ENCODE results near the gene ZNF662.
"Not testable (repeated sequence)": the region's sequence is repeated elsewhere in the genome, so short reads cannot be mapped to it uniquely, and the experiment has no call there.

Gene ZNF662

DNA sequence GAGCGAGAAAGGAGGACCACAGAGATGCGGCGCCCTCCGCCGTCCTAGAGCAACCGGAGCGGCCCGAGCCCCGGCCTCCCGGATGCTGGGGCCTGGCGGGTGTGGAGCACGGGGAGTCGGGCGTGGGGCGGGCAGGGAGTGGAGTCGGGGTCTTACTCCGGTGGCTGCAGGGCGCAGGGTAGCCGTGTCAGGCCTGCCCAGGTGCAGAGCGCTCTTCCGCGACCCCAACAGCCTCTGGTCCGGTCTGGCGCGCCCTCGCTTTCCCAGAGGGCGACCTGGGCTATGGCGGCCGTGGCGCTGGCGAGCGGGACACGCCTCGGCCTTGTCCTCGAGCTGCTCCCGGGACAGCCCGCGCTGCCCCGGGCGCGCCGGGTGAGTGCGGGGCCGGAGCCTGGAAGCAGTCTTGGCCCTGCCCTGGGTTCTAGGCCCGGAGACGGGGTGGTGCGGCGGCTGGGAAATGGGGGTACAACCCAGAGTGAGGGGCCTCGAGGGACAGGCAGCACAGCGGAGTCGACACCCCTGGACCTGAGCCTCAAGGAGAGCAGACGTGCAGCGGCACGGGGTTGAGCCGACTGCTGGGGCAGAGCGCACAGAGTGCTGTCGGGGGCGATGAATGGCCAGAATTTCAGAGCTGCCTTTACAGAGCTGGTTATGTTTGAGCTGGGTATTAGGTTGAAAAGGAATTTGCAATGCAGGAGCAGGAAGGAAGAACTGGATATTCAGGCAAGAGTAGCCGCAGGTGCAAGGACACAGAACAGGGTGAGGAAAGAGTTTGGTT, at the start of gene ZNF662:
TSS of gene ZNF662 (plus strand) at position 73 of the 778 bp plus-strand sequence. CDS start 1,973 bp downstream, outside the sequence.
- peak in 1 of 2 donors; percentile 13 for DNase-seq (ENCODE audit: low read depth in 2 of 2)

DNA sequence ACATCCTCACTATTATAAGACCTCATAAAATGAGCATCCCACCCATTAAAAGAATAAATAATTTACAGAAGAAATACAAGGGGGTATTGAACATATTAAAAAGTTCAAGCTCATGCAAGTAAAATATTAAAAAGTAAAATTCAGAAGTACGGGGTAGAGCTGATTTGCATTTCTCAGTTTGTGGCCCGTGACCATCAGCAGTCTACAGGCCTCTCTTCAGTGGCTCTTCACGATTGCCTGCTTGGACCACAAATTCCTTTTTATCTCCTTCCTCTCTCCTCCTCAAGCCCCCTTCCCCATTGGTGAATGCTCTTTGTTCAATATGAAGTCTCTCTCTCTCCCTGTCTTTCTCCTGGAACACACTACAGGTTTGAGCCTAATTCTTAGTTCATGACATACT, 49.4 kb upstream of the ZNF662 start:
- DNase-seq (ENCODE audit: low read depth in 2 of 2), result no peak

DNA sequence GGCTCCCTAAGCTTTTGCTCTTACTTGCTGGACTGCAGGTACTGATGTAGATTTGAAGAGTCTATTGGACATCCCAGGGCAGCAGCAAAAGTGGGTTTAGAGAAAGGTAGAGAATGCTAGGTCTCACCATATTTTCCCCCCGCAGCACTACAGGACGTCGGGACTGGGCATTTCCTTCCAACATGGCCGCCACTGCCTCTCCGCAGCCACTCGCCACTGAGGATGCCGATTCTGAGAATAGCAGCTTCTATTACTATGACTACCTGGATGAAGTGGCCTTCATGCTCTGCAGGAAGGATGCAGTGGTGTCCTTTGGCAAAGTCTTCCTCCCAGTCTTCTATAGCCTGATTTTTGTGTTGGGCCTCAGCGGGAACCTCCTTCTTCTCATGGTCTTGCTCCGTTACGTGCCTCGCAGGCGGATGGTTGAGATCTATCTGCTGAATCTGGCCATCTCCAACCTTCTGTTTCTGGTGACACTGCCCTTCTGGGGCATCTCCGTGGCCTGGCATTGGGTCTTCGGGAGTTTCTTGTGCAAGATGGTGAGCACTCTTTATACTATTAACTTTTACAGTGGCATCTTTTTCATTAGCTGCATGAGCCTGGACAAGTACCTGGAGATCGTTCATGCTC, 41.5 kb upstream of the ZNF662 start:
- no peak for DNase-seq (ENCODE audit: low read depth in 2 of 2)

DNA sequence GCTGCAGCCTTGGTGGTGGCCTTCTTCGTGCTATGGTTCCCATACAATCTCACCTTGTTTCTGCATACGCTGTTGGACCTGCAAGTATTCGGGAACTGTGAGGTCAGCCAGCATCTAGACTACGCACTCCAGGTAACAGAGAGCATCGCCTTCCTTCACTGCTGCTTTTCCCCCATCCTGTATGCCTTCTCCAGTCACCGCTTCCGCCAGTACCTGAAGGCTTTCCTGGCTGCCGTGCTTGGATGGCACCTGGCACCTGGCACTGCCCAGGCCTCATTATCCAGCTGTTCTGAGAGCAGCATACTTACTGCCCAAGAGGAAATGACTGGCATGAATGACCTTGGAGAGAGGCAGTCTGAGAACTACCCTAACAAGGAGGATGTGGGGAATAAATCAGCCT, 40.7 kb upstream of the ZNF662 start:
- no peak for DNase-seq (ENCODE audit: low read depth in 2 of 2)

DNA sequence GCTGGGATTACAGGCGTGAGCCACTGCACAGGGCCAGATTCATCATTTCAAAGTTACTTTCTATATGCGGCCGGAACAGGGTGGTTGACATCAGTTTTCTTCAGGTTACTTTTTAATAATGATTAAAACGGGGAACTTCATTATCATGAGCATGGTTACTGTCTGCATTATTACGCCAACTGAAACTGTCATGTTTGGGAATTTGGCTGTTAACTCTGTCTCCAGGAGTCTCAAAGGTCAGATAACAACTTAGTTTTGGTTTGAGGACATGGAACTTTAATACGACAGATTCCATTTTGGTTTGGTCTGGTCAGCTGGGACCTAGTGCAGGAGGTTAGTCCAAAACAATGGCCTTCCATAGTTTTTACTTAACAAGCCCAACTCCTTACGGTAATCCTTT, 38.8 kb upstream of the ZNF662 start:
- no peak for DNase-seq (ENCODE audit: low read depth in 2 of 2)

DNA sequence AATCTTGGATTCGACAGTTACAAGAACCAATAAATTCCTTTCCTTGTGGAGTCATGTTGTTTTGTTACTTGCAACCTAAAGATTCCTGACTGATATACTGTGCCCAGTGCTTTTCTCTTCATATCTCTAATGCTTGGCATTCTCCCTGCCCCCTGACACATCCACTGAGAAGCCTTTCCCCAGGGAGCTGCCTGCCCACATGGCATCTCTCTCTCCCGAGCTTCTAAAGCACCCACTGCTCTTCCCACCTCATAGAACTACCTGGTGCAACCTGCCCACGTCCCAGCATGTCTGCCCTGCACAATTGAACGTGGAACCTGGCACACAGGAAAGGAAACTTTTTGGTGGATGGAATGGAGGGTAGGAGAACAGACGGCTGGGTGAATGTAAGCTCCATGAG, 37.1 kb upstream of the ZNF662 start:
- no peak for DNase-seq (ENCODE audit: low read depth in 2 of 2)

DNA sequence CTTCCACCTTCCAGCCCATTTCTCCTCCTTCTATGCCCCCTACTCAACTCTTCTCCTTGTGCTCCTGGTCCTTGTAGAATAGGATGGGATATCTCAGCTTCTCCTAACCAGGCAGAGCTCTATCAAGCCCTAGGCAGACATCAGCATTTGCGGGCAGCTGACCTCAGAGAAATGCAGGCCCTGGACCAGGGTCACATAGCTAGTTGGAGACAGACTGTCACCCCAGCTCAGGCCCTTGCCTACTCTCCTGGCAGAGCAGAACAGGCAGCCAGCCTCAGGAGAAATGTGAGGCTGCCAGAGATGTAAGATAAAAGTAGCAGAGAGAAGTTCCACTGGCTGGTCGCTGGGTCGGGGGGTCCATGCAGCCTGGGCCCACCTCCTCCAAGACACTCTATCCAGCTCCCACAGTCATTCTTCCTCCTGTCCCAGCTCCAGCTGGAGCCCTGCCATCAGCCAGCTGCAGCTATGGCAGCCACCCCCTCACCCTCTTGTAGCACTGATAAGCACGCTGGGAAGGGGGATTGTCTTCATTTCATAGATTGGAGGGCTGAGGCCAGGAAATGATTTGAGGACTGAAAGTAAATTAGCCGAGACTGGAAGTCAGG, 34.2 kb upstream of the ZNF662 start:
- no peak for DNase-seq (ENCODE audit: low read depth in 2 of 2)

DNA sequence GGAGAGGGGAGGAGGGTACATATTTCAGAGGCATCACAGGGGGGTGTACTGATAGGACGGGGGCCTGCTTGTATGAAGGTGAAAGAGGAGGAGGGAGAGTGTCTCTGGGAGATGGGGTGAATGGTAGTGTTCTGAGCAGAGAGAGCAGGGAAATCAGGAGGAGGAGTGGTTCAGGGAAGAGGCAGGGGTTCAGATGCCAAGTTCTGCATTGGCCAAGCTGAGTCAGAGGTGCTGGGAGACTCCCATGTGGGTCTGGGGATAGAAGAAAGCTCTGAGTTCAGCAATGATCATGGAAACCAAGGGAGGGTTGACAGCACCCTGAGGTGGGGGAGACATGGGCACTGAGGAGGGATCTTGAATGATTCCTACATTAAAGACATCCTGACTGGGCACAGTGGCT, 33.2 kb upstream of the ZNF662 start:
- no peak for DNase-seq (ENCODE audit: low read depth in 2 of 2)

DNA sequence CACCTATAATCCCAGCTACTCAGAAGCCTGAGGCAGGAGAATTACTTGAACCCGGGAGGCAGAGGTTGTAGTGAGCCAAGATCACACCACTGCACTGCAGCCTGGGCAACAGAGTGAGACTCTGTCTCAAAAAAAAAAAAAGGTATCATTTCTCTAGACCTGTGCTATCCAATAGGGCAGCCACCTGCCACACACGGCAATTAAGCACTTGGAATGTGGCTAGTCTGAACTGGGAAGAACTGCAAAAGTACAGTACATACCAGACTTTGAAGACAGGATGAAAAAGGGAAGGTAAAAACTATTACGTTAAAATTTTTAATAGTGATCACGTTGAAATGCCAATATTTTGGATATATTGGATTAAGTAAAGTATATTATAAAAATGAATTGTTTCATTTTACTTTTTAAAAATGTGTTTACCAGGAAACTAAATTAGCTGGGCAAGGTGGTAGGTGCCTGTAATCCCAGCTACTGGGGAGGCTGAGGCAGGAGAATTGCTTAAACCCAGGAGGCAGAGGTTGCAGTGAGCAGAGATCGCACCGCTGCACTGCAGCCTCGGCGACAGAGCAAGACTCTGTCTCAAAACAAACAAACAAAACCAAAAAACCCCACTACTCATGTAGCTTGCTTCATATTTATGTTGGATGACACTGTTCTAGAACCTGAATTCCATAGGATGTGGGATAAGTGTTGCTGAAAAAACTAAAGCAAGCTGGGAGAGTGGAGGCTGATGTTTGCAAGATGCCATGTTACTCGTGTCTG, 32.5 kb upstream of the ZNF662 start:
- no peak for DNase-seq (ENCODE audit: low read depth in 2 of 2)

DNA sequence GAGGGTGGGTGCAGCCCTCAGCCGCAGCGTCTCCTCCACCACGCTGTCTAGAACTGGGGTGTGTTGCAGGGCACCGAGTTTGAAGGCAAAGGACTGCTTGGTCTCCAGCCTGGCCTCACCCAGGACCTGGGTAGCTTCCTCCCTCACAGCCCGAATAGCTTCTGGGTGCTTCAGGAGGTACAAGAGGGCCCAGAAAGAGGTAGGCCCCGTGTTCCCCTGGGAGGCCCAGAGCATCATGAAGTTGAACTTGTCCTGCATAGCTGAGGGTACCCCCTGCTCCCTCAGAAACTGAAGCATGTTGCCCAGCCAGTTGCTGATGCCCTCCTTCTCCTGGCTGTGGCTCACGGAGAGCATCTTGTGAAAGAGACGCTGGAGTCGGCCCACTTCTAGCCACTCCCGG, 31.2 kb upstream of the ZNF662 start:
- DNase-seq (ENCODE audit: low read depth in 2 of 2), result no peak

DNA sequence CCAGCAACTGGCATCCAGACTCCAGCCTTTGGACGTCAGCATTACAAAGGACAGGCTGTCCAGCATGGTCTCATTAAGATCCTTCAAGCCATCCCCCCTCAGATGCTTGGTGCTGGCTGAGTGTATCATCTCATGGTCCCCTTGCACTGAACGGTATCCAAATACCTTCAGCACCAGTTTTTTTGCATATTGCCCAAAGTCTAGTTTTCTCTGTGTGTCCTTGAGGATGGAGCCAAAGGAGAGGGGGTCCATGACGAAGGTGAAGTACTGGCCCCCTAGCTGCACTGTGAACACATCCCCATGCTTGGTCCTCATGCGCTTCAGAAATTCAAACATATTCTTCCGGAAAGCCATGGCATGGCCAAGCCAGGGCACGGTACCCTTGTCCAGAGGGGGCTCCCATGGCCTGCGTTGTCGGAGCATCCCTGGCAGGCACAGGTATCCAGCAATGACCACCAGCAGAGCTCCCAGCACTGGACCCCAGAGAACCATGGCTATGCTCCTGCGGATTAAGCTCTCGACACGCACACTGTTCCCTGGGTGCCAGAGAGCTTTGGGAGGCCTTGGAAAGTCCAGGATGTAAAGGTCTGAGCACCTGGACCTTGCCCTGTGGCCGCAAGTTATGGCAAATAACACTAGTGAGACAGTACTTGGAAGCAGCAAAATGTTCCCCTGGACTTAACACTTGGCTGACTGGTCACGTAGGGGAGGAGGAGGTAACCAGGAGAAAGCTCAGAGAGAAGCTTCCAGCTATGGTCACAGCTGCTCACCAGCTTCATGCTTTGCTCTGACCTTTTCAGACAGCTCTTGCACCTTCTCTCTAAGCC, 30.4 kb upstream of the ZNF662 start, which contains the start of gene CYP8B1:
TSS of gene CYP8B1 (minus strand) at position 555 of the 827 bp plus-strand sequence. CDS start at position 492, 63 bp downstream.
- DNase-seq (ENCODE audit: low read depth in 2 of 2), result no peak

DNA sequence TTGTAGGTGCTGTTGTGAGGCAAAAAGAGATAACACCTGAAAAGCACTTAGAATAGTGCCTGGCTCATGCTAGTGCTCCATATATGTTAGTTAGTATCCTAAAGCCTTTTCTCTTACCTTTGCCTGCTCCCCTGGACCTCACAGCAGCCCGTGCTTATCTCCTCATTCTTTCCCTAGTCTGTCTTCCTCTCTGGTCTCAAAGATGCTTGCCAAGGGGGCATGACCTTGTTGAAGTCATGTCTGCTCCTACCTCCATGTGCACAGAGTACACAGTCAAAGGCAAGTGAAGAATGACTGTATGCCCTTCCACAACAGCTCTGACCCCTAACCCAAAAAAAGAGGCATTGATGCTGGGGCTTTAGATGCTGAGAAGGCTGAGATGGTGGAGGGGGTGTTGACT, 29.5 kb upstream of the ZNF662 start:
- no peak for DNase-seq (ENCODE audit: low read depth in 2 of 2)

DNA sequence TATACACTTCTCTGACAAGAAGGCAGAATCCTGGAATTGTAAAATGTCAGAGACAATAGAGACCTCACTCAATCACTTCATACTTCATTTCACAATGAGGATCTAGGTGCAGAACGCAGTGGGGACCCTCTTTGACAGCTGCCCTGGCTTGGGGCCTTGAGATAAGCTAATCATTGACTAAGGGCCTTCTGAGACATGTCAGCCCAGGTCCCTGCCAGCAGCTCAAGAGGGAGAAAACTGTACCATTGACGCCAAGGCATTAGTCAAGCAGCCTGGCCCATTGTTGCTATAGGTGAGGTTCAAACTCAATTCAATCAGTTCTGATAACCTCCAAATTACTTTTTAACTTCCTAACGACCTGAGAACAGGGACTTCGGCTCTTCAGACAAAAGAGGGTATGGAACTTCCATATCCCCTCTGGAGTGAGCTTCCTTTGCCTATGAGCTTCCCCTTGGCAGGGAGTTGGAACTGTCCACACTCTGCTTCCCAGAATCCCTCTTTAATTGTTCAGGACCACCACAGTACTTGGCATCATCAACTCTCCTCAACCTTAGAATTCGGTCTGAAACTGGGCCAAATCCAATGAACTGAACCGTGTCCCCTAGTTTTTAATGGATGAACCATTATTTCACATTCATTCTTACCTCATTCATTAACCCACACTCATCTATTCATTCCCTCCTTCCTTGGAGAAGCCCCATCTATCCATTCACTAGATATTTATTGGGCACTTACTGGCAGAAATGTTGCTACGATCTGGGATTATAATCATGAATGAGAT, 28.8 kb upstream of the ZNF662 start:
- DNase-seq (ENCODE audit: low read depth in 2 of 2), result no peak

DNA sequence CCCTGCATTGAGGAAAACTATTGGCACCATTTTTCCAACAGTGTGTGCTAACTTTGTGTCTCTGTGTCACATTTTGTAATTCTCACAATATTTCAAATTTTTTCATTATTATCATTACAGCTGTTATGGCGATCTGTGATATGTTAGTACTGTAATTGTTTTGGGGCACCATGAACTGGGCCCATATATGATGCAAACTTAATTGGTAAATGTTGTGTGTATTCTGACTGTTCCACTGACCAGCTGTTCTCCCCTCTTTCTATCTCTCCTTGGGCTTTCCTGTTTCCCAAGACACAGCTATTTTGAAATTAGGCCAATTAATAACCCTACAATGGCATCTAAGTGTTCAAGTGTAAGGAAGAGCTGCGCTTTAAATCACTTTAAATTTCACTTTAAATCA, 28.1 kb upstream of the ZNF662 start:
- no peak for DNase-seq (ENCODE audit: low read depth in 2 of 2)

DNA sequence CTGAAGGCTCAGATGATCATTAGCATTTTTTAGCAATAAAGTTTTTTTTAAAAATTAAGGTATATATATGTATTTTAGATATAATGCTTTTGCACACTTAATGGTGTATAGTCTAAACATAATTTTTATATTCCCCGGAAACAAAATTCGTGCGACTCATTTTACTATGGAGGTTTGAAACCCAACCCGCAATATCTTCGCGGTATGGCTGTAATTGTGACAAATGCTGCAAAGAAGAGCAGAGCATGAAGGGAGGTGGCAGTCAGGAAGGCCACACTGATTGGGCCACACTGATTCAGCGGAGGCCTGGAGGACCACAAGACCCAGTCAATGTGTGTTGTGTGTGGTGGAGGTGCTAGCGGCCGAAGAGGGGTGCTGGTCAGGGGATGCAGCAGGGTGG, 25.8 kb upstream of the ZNF662 start:
- DNase-seq (ENCODE audit: low read depth in 2 of 2), result no peak

DNA sequence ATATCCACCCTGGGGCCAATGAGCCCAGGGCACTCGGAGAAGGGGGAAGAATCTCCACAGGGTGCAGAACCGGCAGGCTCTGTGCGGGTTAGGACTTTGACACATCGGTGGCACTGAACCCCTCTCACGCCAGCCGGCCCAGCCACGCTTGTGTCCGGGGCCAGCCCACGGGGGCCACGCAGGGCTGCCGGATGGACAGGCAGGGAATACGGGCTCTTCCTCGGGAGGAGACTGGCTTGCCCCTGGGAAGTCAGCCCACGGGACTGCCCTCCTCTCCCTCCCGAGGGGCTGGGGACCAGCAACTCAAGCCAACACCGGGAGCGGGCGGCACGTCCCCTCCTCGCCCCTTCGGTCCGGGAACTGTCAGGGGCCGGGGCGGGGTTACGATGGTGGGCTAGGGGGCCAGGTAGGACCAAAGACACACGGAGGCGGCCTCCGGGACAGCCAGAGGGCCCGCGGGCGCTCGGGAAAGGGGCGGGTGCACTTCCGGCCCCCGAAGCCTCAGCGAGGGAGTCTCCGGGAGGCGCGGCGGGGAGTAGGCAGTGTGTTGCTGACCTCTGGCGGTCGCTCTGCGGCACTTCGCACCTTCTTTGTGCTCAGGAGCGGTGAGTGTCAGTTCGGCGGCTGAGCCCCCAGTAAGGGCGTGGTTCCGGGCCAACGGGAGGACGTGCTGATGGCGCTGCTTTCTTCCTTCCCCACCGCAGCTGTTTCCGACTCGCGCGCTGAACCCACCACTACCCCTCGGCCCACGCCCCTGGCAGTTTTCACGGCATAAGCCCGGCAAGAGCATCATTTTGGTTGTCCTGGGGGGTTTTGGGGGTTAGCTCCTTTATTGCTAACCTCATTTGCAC, 25.1 kb upstream of the ZNF662 start:
- DNase-seq (ENCODE audit: low read depth in 2 of 2), result peak; percentile 76 to 85

DNA sequence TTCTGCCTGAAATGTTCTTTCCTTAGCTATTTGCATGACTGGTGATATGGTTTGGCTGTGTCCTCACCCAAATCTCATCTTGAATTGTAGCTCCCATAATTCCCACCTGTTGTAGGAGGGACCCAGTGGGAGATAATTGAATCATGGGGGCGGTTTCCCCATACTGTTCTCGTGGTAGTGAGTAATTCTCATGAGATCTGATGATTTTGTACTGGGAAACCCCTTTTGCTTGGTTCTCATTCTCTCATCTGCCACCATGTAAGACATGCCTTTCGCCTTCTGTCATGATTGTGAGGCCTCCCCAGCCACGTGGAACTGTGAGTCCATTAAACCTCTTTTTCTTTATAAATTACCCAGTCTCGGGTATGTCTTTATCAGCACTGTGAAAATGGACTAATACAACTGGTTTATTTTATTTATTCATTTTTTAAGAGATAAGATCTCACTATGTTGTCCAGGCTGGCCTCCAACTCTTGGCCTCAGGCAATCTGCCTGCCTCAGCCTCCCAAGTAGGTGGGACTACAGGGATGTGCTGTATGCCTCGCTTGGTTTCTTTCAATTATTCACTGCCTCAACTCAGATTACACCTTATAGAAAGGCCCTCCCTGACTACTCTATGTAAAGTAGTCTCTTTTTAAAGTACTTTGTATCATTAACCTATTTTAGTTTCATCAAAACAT, 22.6 kb upstream of the ZNF662 start:
- DNase-seq (ENCODE audit: low read depth in 2 of 2), result not testable (repeated sequence)

DNA sequence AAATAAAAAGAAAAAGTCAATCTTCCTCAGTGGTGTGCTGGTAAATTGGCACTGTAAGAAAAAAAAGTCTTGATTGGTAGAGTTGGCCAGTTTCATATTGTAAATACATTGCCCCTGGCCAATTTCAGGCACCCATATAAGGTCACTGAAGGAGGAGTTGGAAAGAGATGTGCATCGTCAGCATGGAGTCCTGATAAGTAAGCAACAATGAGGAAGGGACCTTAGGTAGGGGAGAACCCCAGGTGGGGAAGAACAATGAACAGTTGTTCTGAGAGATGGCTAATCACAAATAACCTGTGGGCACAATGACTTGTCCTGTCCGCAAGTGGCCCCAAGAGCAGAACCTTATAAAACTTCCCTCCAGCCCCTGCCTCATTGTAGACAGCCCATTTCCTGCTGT, 21.6 kb upstream of the ZNF662 start:
- DNase-seq (ENCODE audit: low read depth in 2 of 2), result no peak

DNA sequence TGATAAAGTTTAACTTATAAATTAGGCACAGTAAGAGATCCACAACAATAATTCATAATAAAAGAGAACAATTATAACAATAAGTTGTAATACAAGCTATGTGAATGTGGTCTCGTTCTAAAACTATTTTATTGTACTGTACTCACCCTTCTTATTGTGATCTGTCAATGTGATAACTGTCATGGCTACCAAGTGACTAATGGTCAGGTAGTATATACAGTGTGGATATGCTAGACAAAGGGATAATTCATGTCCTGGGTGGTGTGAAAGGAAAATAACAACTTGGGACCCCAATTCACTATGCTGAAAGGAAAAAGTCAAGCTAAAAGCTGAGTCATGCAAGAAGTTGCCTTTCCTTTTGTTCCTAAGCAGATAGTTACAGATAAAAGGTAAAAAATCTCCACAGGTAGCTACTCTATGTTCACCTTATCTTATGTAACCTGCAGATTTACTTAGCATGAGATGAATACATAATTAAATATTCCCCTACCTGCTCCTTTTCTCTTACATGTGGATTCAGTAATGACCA, 19.6 kb upstream of the ZNF662 start:
- DNase-seq (ENCODE audit: low read depth in 2 of 2), result no peak

All from activated CD4-positive, alpha-beta T cell treated with anti-CD3 and anti-CD28 coated beads for 24 hours (primary cell).